Prostate gland (tissue), 2 donors: ENCODE results near the gene VSIG10L. TPM values are rescaled to one million over a fixed set of nuclear protein-coding genes. Genes with fewer than 3 reads are reported as not detected.

Experiments
- DNase-seq: peaks from one replicate; pipeline ENCODE4 v3.0.0-alpha.2; 2019; ENCODE audit warnings: low spot score
- H3K27ac ChIP-seq, 2 donors: fragments of 200-600 bp; sonication (generic); 2 replicates each; pipeline ENCODE4 v1.5.1; 2017 to 2019
- H3K27me3 ChIP-seq: fragments of 200-600 bp; sonication (generic); replicated peaks from 2 replicates; pipeline ENCODE4 v1.5.1; 2019; ENCODE audit not compliant: insufficient read depth
- H3K36me3 ChIP-seq, 2 donors: fragments of 200-600 bp; sonication (generic); 1 replicate in 1 of 2; 2 replicates in 1 of 2; pipeline versions ENCODE4 v1.5.1 to v1.8.1; 2017 to 2019
- H3K4me1 ChIP-seq: fragments of 200-600 bp; sonication (generic); replicated peaks from 2 replicates; pipeline ENCODE4 v1.5.1; 2019
- H3K4me3 ChIP-seq, 2 donors: fragments of 200-600 bp; sonication (generic); 2 replicates each; pipeline ENCODE4 v1.5.1; 2017 to 2019
- H3K9me3 ChIP-seq: fragments of 200-600 bp; sonication (generic); 2 replicates; pipeline ENCODE4 v1.5.1; 2017
- POLR2A ChIP-seq: fragments of 450-650 bp; IDR thresholded peaks from one replicate; pipeline ENCODE4 v1.6.1; 2016; ENCODE audit warnings: antibody characterized with exemption, mild to moderate bottlenecking
- POLR2AphosphoS5 ChIP-seq: sonication (generic); formaldehyde crosslinking; IDR thresholded peaks from one replicate; pipeline ENCODE4 v1.6.1; 2017; ENCODE audit warnings: antibody characterized with exemption
- WGBS: methylation state at CpG from one replicate; pipeline ENCODE4 v1.1.5; 2018; 5-methylcytosine and 5-hydroxymethylcytosine counted together
- intact Hi-C: fragments of 100-400 bp; cut with DNase I; formaldehyde crosslinking; loops from one replicate; pipeline ENCODE4 v1.14.2; 2022
- total RNA-seq, 2 donors: library from RNA; depleted of rRNA; stranded (reverse); fragments of >200 nt; gene quantifications; one replicate each; pipeline ENCODE4 v1.1.0, GENCODE V29; 2016
- TF ChIP-seq, protein P1 (sequence below), 4 experiments: fragments of 200-600 bp in 2 of 4; fragments of 450-650 bp in 2 of 4; sonication (generic) in 2 of 4; IDR thresholded peaks; 1 replicate in 3 of 4; 2 replicates in 1 of 4; pipeline ENCODE4 v1.5.1; 2016 to 2019; ENCODE audit warnings: antibody characterized with exemption in 4 of 4, mild to moderate bottlenecking in 2 of 4, moderate library complexity in 2 of 4

Gene VSIG10L
- total RNA-seq, 2 donors from 2014 or later: 2.3 to 9.9 TPM

DNA sequence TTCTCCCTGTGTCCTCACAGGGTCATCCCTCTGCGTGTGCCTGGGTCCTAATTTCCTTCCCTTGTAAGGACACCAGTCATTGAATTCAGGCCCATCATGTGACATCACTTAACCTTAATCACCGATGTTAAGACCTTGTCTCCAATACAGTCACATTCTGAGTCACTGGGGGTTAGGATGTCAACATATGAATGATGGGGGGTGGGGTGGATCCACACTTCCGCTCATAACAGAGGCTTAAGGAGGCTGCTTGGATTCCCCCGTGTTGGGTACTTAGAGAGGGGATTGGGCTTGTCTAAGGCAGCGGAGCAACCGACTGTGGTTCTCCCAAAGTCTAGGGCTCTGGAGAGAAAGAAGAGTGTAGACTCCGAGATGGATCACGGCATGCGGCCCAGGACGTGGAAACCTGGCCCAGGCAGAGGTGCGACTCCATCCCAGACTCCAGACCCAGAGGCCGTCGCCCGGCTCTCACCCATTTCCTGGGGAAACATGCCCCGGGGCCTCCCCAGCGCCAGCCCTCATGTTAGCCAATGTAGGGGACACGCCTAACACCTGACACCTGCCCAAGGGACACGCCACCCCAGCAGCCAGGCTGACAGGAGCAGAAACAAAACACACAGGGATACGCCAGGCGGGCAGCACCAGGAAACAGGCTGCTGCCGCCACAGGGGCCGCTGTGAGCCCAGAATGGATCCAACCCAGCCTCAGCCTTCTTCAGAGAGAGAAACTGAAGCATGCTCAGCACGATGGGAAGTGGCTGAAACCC is 47.5 kb downstream of the VSIG10L start:
- no peaks in the 10 kb centered on the region for H3K36me3 ChIP-seq
- no peaks in the 10 kb centered on the region for H3K4me1 ChIP-seq
- TF ChIP-seq, protein P1, sequence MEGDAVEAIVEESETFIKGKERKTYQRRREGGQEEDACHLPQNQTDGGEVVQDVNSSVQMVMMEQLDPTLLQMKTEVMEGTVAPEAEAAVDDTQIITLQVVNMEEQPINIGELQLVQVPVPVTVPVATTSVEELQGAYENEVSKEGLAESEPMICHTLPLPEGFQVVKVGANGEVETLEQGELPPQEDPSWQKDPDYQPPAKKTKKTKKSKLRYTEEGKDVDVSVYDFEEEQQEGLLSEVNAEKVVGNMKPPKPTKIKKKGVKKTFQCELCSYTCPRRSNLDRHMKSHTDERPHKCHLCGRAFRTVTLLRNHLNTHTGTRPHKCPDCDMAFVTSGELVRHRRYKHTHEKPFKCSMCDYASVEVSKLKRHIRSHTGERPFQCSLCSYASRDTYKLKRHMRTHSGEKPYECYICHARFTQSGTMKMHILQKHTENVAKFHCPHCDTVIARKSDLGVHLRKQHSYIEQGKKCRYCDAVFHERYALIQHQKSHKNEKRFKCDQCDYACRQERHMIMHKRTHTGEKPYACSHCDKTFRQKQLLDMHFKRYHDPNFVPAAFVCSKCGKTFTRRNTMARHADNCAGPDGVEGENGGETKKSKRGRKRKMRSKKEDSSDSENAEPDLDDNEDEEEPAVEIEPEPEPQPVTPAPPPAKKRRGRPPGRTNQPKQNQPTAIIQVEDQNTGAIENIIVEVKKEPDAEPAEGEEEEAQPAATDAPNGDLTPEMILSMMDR (IDR thresholded peaks at IDR 0.05): no peak
- TF ChIP-seq POLR2AphosphoS5 (no peak), POLR2A (no peak)
- WGBS: 70% methylated on average over 23 of the region's 23 CpGs
- no peaks in the 10 kb centered on the region for H3K27me3 ChIP-seq
- no peak overlapping the region for H3K4me3 ChIP-seq
- DNase-seq: no peak
- intact Hi-C loops: no loop called here
- H3K27ac ChIP-seq: no peak overlapping the region
- H3K9me3 ChIP-seq: no peaks in the 10 kb centered on the region

DNA sequence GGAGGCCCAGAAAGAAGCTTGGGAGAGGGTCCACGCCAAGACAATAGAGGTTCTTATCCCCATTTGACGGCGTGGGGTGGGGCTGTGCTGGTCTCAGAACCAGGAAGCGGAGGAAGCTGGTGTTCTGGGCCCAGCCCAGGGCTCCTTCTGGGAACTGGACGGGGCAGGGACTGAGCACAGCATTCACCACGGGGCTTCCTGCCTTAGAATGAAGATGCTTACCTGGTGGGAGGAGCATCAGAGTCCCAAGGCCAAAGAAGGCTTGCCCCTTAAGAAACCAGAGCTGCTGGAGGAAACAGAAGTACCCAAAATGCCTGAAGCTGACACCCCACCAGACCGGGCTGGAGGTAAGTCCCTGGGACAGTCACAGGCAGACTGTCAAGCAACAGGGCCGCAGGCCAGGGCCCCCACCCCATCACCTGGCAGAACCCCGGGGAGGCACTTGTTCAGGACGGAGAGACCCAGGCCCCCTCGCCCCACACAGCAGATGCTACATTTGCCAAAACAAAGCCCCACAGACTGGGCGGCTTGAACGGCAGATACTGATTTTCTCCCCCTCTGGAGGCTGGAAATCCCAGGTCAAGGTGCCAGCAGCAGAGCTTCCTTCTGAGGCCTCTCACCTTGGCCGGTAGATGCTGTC is 48.2 kb downstream of the VSIG10L start:
- no peak overlapping the region for H3K4me3 ChIP-seq
- no peaks in the 10 kb centered on the region for H3K36me3 ChIP-seq
- no peaks in the 10 kb centered on the region for H3K27me3 ChIP-seq
- WGBS: 70% methylated on average over 12 of the region's 14 CpGs
- intact Hi-C loops: no loop called here
- TF ChIP-seq, protein P1 (IDR thresholded peaks at IDR 0.05): no peak
- TF ChIP-seq POLR2AphosphoS5: no peak
- no peak for TF ChIP-seq POLR2A
- H3K9me3 ChIP-seq: no peaks in the 10 kb centered on the region
- DNase-seq: no peak
- H3K4me1 ChIP-seq: no peaks in the 10 kb centered on the region
- H3K27ac ChIP-seq: no peak overlapping the region

DNA sequence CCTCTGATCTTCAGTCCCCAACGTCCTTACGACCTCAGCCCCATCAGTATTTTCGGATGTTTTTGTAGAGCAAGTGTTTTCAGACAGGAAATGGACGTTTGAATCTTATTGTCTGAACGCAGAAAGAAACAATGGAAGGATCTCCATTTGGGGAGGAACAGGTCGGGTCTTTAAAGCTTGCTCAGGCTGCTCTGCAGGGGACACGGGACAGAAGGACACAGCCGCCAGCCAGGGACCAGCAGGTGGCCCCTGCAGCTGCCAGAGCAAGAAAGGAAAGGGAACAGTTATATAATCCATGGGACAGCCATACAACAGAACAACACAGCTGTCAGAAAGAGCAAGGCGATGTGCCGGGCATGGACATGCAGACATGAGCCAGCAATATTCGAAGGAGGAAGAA is 49.0 kb downstream of the VSIG10L start:
- H3K36me3 ChIP-seq: no peaks in the 10 kb centered on the region
- WGBS: 34% methylated on average over 11 of the region's 11 CpGs
- H3K4me3 ChIP-seq: no peak overlapping the region
- no peak for DNase-seq
- intact Hi-C loops: no loop called here
- H3K4me1 ChIP-seq: no peaks in the 10 kb centered on the region
- no peaks in the 10 kb centered on the region for H3K9me3 ChIP-seq
- H3K27me3 ChIP-seq: no peaks in the 10 kb centered on the region
- no peak for TF ChIP-seq POLR2A
- no peak for TF ChIP-seq POLR2AphosphoS5
- TF ChIP-seq, protein P1 (IDR thresholded peaks at IDR 0.05): no peak
- no peak overlapping the region for H3K27ac ChIP-seq

DNA sequence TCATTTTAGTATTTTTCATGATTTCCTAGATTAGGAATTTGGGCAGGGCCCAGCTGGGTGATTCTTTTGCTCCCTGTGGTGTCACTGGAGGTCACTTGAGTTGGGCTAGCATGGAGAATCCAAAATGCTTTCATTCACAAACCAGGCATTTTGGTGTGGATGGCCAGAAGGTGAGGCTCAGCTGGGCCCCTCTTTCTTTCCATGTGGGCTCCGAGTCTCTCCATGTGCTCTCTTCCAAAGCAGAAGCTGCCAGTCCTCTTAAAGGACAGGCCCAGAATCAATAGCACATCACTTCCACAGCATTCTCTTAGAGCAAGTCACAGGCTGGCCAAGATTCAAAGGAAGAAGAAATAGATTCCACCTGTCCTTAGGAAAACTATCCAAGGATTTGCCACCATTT is 52.3 kb downstream of the VSIG10L start:
- 78% methylated on average over 1 of the region's 1 CpG for WGBS
- DNase-seq: no peak
- intact Hi-C loops: no loop called here
- no peaks in the 10 kb centered on the region for H3K4me1 ChIP-seq
- H3K4me3 ChIP-seq: no peak overlapping the region
- H3K36me3 ChIP-seq: no peaks in the 10 kb centered on the region
- H3K9me3 ChIP-seq: no peaks in the 10 kb centered on the region
- H3K27me3 ChIP-seq: no peaks in the 10 kb centered on the region
- no peak overlapping the region for H3K27ac ChIP-seq
- TF ChIP-seq, protein P1 (IDR thresholded peaks at IDR 0.05): no peak
- TF ChIP-seq POLR2AphosphoS5: no peak
- TF ChIP-seq POLR2A: no peak

DNA sequence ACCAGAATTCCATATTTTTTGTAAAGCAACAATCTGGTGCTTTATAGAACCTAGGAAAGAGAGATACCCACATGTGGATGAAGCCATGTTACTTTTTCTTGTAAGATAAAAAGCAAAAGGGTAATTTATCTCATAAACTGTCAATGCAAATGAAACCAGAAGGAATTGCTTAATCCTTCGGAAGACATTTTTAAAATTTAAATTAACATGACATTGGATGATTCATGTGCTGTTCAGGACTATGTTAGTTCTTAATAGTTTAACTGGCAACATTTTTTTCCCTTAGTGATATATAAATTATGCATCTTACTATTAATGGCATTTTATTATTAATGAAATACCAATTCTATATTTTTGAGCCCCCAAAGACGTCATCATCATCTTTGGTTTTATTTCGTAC is 56.3 kb downstream of the VSIG10L start:
- intact Hi-C loops: no loop called here
- Histone ChIP-seq H3K27ac (no peak overlapping the region), H3K9me3 (no peaks in the 10 kb centered on the region), H3K27me3 (no peaks in the 10 kb centered on the region), H3K4me3 (no peak overlapping the region), H3K4me1 (no peaks in the 10 kb centered on the region), H3K36me3 (no peaks in the 10 kb centered on the region)
- TF ChIP-seq, protein P1 (IDR thresholded peaks at IDR 0.05): no peak
- TF ChIP-seq POLR2A: no peak
- no peak for TF ChIP-seq POLR2AphosphoS5
- WGBS: 89% methylated on average over 3 of the region's 3 CpGs
- DNase-seq: no peak
